Upper lobe of left lung (tissue), 6 donors: ENCODE results near the gene NLGN1. TPM values are rescaled to one million over a fixed set of nuclear protein-coding genes. Genes with fewer than 3 reads are reported as not detected.

Experiments
- ATAC-seq, 2 donors: fragments of 200-7000 bp; cut with Tn5 transposase; one replicate each; pipeline ENCODE4 v1.9.1; 2022; ENCODE audit warnings: mild to moderate bottlenecking in 2 of 2, moderate library complexity in 2 of 2; ENCODE audit not compliant: low FRiP score in 2 of 2
- DNase-seq, 2 donors: peaks; one replicate each; pipeline ENCODE4 v3.0.0-alpha.2; 2019 to 2020
- H3K27ac ChIP-seq, 4 donors: fragments of 200-600 bp; sonication (generic); one replicate each; pipeline ENCODE4 v1.5.1; 2016 to 2019
- H3K27me3 ChIP-seq, 4 donors: fragments of 200-600 bp; sonication (generic); one replicate each; pipeline ENCODE4 v1.5.1; 2017 to 2019
- H3K36me3 ChIP-seq, 4 donors: fragments of 200-600 bp; sonication (generic); one replicate each; pipeline ENCODE4 v1.5.1; 2016 to 2019
- H3K4me1 ChIP-seq, 4 donors: fragments of 200-600 bp; sonication (generic); one replicate each; pipeline ENCODE4 v1.5.1; 2018 to 2019
- H3K4me3 ChIP-seq, 4 donors: fragments of 200-600 bp; sonication (generic); one replicate each; pipeline ENCODE4 v1.5.1; 2017 to 2019; ENCODE audit warnings: mild to moderate bottlenecking in 2 of 4, moderate library complexity in 1 of 4
- H3K9me3 ChIP-seq, 4 donors: fragments of 200-600 bp; sonication (generic); one replicate each; pipeline ENCODE4 v1.5.1; 2018 to 2019
- CTCF ChIP-seq, 6 experiments: fragments of 450-650 bp in 4 of 6; fragments of 200-600 bp in 2 of 6; sonication (generic) in 2 of 6; IDR thresholded peaks; one replicate each; pipeline ENCODE4 v1.5.1; 2016 to 2019; ENCODE audit warnings: antibody characterized with exemption in 6 of 6
- EP300 ChIP-seq, 4 donors: sonication (generic); formaldehyde crosslinking; IDR thresholded peaks; one replicate each; pipeline ENCODE4 v1.5.1; 2017; ENCODE audit warnings: antibody characterized with exemption in 4 of 4, control low read depth in 2 of 4
- POLR2A ChIP-seq, 4 donors: fragments of 450-650 bp; IDR thresholded peaks; one replicate each; pipeline ENCODE4 v1.5.1; 2016 to 2017; ENCODE audit warnings: antibody characterized with exemption in 4 of 4, mild to moderate bottlenecking in 2 of 4
- POLR2AphosphoS5 ChIP-seq, 2 donors: sonication (generic); formaldehyde crosslinking; IDR thresholded peaks; one replicate each; pipeline ENCODE4 v1.5.1; 2017; ENCODE audit warnings: antibody characterized with exemption in 2 of 2
- WGBS, 2 donors: methylation state at CpG; one replicate each; pipeline ENCODE4 v1.1.5; 2017 to 2018; 5-methylcytosine and 5-hydroxymethylcytosine counted together
- total RNA-seq, 6 donors: library from RNA; depleted of rRNA in 4 of 6; stranded (reverse); fragments of >200 nt in 4 of 6; gene quantifications; one replicate each; pipeline versions ENCODE4 v1.1.0 to v1.2.1, GENCODE V29; 2016 to 2021
- donor health status: DM: no; HTN: no; CAD: no; lungs with moderate emphysema.
- donor health status: DM: no; HTN: yes; CAD: no; lungs with severe emphysema.

Gene NLGN1
- total RNA-seq, 6 donors from 2014 or later: under 0.01 to 3.5 (median 1.9) TPM

- no peaks in the 10 kb centered on the region for H3K4me1 ChIP-seq
- no peak overlapping the region for H3K27ac ChIP-seq
- H3K36me3 ChIP-seq: no peaks in the 10 kb centered on the region
- H3K4me3 ChIP-seq: no peak overlapping the region
- TF ChIP-seq POLR2AphosphoS5 (IDR thresholded peaks at IDR 0.05) (no peak), POLR2A (IDR thresholded peaks at IDR 0.05) (no peak), EP300 (IDR thresholded peaks at IDR 0.05) (no peak), CTCF (IDR thresholded peaks at IDR 0.05) (no peak)
- no peaks in the 10 kb centered on the region for H3K9me3 ChIP-seq
- 78 to 82% methylated on average over 2 of the region's 2 CpGs for WGBS, 2 donors
- no peak for DNase-seq
- H3K27me3 ChIP-seq: no peaks in the 10 kb centered on the region
- no peak for ATAC-seq
Measured at GRCh38 chr3:173730391-173730790, 332.8 kb downstream of the NLGN1 start.

- Histone ChIP-seq H3K27ac (no peak overlapping the region), H3K4me1 (no peaks in the 10 kb centered on the region), H3K4me3 (no peak overlapping the region), H3K9me3 (no peaks in the 10 kb centered on the region), H3K27me3 (no peaks in the 10 kb centered on the region), H3K36me3 (no peaks in the 10 kb centered on the region)
- no peak for TF ChIP-seq EP300 (IDR thresholded peaks at IDR 0.05)
- no peak for TF ChIP-seq POLR2AphosphoS5 (IDR thresholded peaks at IDR 0.05)
- no peak for TF ChIP-seq CTCF (IDR thresholded peaks at IDR 0.05)
- no peak for TF ChIP-seq POLR2A (IDR thresholded peaks at IDR 0.05)
- WGBS, 2 donors: 75% methylated on average over 4 of the region's 4 CpGs
- DNase-seq: no peak
- no peak for ATAC-seq
Measured at GRCh38 chr3:173732237-173732636, 334.7 kb downstream of the NLGN1 start.

DNA sequence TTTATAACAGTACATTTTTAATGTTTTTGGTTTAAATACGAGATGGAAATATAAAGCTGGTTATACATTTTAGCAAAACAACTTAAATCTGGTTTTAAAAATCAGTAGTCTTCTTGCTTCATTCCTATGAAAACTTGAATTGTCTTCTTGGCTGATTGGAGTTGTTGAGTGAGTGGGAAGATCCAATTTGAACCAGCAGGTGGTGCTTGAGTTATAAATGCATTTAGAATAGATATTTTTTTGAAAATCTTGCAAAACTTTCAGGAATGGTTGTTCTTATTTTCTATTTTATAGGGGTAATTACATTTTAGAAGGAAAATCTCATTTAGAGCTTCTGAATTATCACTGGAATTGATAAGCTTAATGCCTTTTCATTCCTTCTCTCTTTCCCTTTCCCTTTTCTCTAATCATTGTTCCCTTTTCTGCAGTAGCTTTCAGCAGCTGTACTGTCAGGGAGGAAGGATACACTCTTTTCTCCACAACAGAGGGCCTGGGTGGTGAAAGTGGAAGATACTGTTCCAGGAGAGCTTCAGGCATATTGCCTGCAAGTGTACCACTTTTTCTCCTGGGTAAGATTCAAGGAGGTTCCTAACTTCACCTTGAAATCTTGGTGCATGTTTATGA is 335.6 kb downstream of the NLGN1 start:
- Histone ChIP-seq H3K4me1 (no peaks in the 10 kb centered on the region), H3K9me3 (no peaks in the 10 kb centered on the region), H3K4me3 (no peak overlapping the region), H3K27ac (no peak overlapping the region), H3K27me3 (no peaks in the 10 kb centered on the region), H3K36me3 (no peaks in the 10 kb centered on the region)
- 65 to 72% methylated on average over 1 of the region's 1 CpG for WGBS, 2 donors
- no peak for ATAC-seq
- no peak for DNase-seq
- TF ChIP-seq CTCF (IDR thresholded peaks at IDR 0.05) (peak in 2 of 6 experiments; percentile 6 to 25), EP300 (IDR thresholded peaks at IDR 0.05) (no peak)

DNA sequence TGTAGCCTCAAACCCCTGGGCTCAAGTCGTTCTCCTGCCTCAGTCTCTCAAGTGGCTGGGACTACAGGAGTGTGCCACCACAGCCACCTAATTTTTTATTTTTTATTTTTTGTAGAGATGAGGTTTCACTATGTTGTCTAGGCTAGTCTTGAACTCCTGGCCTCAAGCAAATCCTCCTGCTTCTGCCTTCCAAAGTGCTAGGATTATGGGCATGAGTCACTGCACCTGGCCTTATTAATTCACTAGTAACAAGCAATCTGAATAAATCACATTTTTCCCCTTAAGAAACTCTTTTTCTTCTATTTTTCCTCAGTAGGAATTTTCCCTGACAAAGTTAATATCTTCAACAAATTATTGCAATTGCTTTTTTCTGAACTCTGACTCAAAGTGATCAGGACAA is 336.9 kb downstream of the NLGN1 start:
- H3K4me1 ChIP-seq: no peaks in the 10 kb centered on the region
- no peak overlapping the region for H3K27ac ChIP-seq
- WGBS, 2 donors: 88 to 100% methylated on average over 1 of the region's 1 CpG
- H3K27me3 ChIP-seq: no peaks in the 10 kb centered on the region
- no peak for DNase-seq
- H3K36me3 ChIP-seq: no peaks in the 10 kb centered on the region
- ATAC-seq: no peak
- no peak for TF ChIP-seq CTCF (IDR thresholded peaks at IDR 0.05)
- TF ChIP-seq POLR2AphosphoS5 (IDR thresholded peaks at IDR 0.05): no peak
- no peak for TF ChIP-seq POLR2A (IDR thresholded peaks at IDR 0.05)
- no peak overlapping the region for H3K4me3 ChIP-seq
- H3K9me3 ChIP-seq: no peaks in the 10 kb centered on the region

DNA sequence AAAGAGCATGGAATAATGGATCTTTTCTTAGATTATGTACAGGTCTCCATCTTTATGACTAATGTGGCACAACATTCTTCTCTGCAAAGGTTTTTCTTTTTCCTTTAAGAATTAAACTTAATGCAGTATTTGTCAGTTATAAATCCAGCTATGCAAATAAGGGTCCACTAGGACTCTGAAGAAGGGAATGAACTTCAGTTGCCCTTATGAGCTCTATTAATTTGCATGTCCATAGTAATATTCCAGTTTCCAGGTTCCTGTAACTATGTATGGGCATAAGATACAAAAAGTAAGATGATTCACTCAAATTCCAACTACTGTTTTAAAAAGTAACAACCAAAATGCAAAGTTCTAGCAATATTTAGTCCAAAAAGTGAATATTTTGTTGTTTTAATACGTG is 337.4 kb downstream of the NLGN1 start:
- H3K4me1 ChIP-seq: no peaks in the 10 kb centered on the region
- no peak overlapping the region for H3K4me3 ChIP-seq
- no peak for TF ChIP-seq POLR2AphosphoS5 (IDR thresholded peaks at IDR 0.05)
- WGBS, 2 donors: 65 to 71% methylated on average over 1 of the region's 1 CpG
- no peaks in the 10 kb centered on the region for H3K27me3 ChIP-seq
- ATAC-seq (no peak), DNase-seq (no peak)
- H3K36me3 ChIP-seq: no peaks in the 10 kb centered on the region
- H3K27ac ChIP-seq: no peak overlapping the region
- no peaks in the 10 kb centered on the region for H3K9me3 ChIP-seq
